ENCODE data around the gene LYPLA2.
"Not testable (repeated sequence)": the region's sequence is repeated elsewhere in the genome, so short reads cannot be mapped to it uniquely, and the experiment has no call there.

Gene LYPLA2

DNA sequence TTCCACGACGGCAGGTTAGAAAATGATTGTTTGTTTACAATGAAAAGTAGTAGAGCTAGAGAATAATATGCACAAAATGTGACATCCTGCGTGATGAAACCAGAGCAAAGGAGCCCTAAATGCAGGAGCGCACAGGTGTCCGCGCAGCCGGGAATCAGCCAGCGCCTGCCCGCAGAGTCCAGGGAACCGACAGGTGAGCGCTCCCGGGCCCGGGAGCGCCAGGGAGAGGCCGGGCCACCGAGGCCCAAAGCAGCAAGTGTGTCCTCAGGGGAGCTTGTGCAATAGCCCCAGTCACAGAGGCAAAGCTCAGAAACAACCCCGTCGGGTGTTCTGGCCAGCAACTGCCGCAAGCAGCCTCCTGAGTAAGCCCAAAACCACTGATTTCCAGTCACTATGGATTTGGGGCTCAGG is 10.4 kb downstream of the LYPLA2 start:
- no peak for DNase-seq

DNA sequence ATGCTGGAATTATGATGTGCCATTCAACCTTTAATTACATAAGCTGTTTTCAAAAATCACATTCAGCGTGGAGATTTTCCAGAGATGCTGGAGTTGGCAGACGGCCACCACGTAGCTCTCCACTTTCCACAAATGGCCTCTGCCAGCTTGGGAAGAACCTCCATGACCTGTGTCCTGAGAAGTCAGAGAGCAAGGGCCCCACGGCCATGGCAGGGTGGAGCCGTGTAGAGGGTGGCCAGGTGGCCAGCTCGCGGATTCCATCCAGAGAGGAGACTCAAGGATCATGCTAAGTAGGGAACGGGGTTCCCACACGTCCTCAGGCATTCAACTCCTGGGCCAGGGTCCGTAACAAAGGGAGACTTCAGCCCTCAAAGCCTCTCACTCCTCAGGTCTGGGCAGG is 10.9 kb downstream of the LYPLA2 start:
- no peak for DNase-seq

DNA sequence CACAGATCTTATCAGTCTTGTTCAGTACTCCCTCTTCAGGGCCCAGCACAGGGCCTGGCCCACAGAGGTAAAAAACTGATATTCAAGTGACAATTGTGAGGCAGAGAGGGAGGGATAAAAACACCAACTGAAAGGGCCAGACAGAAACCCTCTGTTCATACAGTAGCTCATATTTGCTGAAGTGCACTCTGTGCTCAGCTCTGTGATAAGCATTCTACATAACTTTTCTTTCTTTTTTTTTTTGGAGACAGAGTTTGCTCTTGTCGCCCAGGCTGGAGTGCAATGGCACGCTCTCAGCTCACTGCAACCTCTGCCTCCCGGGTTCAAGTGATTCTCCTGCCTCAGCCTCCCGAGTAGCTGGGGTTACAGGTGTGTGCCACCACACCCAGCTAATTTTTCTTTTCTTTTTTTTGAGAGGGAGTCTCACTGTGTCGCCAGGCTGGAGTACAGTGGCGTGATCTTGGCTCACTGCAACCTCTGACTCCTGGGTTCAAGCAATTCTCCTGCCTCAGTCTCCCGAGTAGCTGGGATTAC is 11.9 kb downstream of the LYPLA2 start:
- DNase-seq, result not testable (repeated sequence)

DNA sequence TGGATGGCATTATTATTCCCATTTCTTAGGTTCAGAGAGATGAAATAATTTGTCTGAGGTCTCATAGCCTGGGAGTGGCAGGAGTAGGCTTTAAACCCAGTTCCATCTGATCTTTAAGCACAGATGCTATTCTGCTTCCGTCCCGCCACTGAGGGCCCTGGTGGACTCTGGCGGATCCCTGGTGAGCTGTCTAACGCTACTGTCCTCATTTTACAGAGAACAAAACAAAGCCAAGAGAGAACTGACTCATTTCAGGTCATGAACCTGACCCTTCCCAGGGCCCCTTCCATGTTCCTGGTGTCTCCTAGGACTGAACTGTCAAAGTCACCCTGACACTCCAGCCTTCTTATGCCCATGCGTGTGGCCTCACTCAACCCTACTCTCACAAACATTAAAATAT is 12.7 kb downstream of the LYPLA2 start:
- DNase-seq, result no peak

DNA sequence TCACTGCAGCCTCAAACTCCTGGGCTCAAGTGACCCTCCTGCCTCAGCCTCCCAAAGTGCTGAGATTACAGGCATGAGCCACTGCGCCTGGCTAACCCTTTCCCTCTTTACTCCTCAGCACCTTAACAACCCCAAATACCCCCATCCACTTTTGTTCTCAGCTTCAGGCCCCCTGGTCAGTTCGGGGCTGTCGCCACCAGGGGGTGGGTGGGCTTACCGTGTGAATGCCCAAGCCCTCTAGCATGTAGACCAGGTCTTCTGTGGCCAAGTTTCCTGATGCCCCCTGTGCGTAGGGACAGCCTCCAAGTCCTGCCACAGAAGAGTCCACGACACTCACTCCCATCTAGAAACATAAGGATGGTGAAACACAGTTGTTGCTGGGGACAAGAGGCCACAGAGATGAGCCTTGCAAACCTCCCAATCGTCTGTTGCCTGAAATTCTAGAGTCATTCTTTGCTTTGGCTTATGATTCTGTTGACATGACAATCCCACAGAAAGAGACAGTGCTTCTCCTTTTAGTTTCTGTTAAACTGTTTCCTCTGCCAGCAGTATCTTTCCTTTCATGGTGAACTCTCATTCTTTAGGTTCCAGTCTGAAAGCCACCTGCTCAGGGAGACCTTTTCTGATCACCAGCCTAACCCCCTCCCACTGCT is 13.4 kb downstream of the LYPLA2 start:
- DNase-seq, result no peak

DNA sequence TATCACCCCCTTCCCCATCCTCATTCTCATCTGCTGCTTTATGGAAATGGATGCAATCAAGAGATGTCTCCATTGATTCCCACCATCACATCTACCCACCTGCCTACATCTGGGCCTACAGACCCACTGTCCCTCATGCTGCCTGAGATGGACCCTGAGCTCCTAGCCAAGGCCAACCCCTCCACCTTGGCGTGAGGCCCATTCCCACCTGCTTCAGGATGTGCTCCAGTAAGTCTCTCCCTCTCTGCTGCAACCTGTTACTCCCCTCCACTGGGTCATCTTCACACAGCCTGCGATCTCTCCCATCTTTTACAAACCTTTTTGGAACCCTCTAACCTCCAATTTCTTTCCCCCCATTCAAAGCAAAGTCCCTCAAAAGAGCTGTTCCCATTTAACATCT is 14.1 kb downstream of the LYPLA2 start:
- no peak for DNase-seq

DNA sequence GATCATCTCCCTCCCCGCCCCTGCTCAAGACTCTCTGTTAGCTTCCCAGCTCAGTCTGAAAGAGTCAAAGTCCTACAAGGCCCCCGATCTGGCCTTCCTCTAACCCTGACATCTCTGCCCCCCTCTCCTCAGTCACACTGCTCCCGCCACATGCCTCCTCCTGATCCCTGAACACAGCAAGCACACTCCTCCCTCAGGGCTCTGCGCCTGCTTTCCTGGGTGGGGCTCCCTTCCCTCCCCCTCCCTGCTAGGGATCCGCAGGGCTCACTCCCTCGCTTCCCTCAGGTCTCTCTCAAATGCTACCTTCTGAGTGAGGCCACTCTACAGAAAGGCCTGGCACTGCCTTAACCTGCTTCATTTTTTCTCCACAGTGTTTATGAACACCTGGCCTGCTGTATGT is 15.3 kb downstream of the LYPLA2 start:
- DNase-seq, result no peak

DNA sequence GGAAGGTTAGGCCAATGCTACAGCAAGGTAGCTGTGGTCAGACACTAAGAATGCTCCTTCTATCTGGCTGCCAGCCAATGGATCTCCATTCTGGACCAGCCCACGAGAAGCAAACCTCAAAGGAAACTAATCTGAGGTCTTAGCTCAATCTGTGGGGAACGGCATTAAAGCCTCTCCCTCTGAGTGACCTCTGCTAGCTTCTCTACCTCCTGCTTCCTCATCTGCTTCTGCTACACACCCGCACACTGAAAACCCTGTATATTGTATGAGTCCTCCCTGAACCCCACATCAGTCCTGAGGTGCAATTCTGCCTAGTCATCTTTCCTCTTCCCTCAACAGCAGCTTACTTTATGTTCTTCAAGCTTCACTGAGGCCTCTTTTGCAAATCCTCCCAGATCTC is 16.5 kb downstream of the LYPLA2 start:
- DNase-seq, result no peak

DNA sequence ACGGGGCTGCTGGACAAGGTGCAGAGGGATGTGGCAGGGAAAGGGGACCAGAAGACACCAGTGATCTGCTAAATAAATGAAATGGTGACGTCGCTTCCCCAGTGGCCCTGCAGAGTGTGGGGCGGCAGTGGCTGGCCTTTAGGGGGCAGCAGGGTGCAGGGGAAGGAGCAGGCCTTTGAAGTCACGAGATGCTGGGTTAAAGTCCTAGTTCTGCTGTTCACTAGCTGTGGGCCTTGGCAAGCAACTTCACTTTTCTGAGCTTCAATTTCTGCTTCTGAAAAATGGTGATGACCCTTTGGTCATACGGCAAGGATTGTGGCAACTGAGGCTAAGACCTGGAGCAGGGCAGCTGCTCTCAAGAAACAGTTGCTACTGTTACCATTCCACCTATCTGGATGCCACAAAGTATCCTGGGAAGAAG is 18.8 kb downstream of the LYPLA2 start:
- peak; percentile 63 for DNase-seq

DNA sequence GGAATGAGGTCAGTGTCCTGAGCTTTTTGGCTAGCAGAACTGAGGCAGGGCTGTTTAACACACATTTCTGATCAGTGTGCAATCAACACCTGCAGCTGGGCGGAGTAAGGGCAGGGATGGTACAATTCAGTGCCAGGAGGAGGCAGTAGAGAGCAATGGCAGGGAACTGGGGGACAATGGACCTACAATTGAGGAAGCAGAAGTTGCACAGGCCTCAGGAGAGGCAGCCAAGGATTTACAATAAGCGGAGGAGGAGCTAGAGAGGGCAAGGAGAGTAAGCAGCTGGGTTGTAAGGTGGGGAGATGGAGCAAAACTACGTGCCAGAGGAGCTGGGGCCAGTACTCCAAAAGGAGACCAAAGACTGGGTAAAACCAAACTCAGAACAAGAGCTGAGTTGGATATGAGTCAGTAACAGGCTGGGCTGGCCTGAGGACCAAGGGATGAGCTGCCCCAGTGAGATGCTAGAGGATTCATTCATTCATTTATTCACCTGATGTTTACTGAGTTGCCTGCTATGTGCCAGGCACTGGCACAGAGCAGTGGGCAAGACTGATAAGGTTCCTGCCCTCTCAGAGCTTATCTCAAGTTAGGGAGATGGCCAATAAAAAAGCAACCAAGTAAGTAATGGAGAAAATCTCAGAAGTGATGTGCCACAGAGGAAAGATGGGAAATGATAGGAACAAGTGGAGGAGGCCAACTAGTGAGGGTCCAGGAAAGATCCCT is 20.0 kb downstream of the LYPLA2 start:
- peak; percentile 75 for DNase-seq

DNA sequence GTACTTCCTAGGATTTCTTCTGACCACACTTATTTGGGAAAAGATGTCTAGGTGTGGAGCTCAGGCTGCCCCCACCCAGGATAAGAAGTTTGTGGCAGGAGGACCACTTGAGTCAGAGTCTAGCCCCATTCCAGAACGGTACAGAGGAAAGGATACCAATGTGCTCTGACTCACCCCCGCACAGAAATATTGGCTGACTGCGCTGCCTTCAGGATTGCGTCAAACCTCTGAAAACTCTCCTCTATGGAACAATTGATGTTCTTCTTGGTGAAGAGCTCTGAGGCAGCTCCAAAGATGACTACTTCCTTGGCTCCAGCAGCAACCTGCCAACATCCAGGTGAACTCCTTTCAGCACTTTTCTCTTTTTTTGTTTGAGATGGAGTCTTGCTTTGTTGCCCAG is 23.1 kb downstream of the LYPLA2 start:
- DNase-seq, result no peak

DNA sequence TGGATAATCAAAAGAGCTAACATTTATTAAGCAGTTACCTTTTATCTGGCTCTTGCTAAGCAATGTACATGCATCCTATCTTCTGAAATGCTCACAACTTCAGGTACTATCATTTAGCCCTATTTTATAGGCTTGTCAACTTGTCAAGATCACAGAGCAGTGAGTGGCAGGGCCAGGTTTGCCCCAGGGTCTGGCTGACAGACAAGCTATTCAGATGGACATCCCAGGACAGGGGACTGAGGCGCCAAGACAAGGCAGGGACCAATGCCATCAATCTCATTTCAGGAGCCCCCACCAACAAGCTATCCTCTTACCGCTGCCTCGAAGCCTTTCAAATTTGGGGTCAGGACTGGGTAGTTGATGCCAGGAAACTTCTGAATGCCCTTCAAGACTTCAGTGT is 25.4 kb downstream of the LYPLA2 start:
- no peak for DNase-seq

DNA sequence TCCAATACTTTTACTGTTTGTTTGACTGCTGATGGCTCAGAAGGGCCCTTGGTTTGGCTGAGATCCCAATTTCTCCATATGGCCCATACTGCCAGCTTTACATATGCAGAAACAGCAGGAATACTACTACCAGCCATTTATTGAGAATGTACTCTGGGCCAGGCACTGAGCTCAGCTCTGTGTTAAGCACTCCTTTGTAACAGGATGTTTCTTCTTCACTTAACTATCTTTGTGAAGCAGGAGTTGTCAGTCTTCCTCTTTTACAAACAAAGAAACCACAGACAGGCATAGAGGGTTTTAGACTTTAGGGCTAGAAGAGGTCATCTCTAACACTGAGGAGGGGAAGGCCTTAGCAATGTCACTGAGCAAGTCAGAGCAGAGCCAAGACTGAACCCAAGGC is 26.0 kb downstream of the LYPLA2 start:
- no peak for DNase-seq

DNA sequence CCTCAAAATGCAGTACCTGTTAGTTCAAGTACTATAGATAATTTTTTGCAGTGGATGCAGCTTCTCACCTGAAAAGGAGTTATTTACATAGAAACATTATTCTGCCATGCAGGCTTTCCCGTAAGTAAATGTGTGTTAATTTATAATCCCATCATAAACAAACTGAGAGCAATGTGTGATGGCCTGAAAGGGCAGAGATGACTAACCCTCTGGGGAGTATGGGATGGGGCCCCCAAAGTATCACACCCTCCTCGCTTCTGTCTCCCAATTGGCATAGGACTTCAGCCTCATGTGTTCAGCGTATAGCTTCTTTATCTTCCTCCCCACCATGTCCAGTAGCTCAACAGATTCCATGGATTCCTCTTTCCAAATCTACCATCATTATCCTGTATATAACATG is 26.7 kb downstream of the LYPLA2 start:
- no peak for DNase-seq

DNA sequence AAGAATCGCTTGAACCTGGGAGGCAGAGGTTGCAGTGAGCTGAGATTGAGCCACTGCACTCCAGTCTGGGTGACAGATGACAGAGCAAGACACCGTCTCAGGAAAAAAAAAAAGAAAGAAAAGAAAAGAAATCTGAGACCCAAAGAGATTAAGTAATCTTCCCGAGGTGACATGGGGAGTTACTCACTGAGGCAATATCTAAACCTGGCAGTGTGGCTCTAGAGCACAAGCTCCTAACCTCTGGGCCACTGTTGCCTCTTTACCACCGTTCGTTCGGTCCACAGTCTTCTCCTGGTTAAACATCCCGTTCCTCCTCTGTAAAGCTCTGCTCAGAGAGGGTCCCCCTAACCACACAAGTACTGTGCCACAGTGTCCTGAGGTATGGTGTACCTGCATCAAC is 32.8 kb downstream of the LYPLA2 start:
- DNase-seq, result no peak

DNA sequence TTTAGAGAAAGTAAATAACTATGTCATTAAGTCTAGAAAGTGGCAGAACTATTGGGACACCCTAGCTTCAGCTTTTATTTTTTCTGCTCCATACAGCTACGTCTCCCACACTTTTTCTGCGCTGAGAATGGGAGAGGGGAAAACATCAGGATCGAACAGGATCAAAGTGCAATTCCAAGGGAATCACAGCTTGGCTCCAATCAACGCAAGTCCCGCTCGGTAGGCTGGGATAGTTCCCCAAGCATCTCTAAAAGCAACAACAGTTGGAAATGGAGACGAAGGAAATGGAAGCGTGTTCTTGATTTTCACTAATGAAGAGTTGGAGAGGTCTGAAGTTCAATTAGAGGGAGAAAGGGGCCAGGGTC is 33.7 kb downstream of the LYPLA2 start:
- DNase-seq, result no peak

DNA sequence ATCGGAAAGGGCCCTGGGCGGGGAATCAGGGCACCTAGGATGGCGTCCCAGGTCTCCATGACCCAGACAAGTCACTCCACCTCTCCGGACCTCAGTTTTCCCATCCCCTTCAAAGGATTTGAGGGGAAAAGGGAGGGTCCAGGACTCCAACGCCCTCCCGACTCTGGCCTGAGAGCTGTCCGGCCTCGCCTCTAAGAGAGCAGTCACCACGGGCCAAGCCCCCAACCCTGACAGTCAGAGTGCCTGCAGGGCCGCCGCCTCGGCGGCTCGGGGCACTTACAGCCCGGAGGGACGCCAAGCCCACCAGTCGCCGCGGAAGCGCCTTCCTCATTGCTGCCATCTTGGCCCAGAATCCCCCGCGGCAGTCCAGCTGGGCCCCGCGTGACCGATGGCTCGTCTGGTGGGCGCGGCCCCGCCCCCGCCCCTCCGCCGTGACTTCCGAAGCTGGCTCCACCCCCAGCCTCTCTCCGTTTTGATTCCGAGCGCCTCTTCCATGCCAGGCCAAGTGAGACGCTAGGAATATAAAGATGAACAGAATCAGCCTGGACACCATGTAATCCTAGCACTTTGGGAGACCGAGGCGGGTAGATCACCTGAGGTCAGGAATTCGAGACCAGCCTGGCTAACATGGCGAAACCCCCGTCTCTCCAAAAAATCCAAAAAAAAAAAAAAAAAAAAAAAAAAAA is 34.3 kb downstream of the LYPLA2 start, which contains the start of gene HMGCL:
Gene HMGCL, minus strand, starts transcription at position 354 of the 686 bp plus-strand sequence. Its CDS starts 14 bp downstream, at position 340.
- peak; percentile 17 for DNase-seq

DNA sequence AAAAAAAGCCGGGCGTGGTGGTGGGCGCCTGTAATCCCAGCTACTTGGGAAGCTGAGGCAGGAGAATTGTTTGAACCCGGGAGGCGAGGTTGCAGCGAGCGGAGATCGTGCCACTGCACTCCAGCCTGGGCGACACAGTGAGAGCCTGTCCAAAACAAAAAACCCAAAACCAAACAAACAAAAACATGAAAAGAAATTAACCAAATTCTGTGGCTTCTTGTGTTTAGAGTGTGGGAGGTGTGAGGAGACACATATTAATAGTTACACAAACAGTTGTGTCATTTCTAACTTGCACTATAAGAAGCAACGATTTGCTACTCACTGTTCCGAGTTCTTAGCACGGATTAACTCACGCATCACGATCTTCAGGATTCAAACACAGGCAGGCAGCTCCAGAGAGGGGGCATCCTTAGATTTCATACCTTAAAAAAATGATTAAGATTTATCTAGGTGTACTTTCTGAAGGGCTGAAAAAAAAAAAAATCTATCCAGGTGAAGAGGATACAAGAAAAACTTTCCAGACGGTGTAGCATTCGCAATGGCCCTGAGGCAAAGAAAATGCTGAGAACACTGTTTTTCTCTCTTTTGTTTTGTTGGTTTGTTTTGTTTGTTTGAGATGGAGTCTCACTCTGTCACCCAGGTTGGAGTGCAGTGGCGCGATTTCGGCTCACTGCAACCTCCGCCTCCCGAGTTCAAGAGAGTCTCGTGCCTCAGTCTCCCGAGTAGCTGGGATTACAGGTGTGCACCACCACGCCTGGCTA is 35.0 kb downstream of the LYPLA2 start:
- no peak for DNase-seq

DNA sequence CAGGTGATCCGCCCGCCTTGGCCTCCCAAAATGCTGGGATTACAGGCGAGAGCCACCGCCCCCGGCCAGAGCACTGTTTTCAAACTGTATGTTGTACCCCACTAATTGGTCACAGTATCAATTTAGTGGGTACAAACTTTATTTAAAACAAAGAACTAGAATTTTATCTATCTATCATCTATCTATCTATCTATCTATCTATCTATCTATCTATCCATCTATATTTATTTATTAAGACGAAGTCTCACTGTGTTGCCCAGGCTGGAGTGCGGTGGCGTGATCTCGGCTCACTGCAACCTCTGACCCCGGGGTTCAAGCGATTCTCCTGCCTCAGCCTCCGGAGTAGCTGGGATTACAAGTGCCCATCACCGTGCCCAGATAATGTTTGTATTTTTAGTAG is 35.6 kb downstream of the LYPLA2 start:
- not testable (repeated sequence) for DNase-seq

DNA sequence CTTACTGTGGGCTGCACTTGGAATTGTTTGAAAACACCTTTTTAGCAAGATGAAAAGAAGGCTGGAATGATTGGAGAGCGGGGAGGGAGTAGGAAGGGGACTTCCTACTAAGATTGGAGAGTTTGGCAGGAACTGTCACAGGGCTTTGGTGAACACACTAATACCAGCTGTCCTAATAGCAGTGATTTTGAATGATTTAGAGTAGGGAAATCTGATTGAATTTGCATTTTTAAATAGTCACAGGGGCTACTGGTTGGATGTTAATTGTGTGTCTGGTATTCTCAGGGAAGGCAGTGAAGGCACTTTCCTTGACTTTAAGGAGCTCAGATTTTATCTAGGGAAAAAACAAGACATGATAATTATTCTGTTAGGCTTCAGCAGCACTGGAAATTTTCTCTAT is 36.8 kb downstream of the LYPLA2 start:
- DNase-seq, result no peak

DNA sequence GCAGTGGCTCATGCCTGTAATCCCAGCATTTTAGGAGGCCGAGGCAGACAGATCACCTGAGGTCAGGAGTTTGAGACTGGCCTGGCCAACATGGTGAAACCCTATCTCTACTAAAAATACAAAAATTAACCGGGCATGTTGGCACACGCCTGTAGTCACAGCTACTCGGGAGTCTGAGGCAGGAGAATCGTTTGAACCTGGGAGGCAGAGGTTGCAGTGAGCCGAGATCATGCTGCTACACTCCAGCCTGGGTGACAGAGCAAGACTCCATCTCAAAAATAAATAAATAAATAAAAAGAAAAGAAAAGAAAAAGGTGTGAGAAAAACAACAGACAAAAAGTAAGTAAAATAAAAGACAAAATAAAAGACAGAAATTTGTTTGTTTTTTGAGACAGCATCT is 43.2 kb downstream of the LYPLA2 start:
- DNase-seq, result not testable (repeated sequence)

DNA sequence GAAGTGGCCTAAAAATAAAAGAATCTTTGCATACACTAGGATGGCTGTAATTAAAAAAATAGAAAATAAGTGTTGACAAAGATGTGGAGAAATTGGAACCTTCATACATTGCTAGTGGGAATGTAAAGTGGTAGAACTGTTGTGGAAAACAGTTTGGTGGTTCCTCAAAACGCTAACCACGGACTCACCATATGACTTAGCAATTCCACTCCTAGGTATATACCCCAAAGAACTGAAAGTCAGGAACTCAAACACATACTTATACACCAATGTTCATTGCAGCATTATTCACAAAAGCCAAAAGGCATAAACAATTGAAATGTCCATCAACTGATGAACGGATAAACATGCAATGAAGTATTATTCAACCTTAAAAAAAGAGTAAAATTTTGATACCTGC is 45.1 kb downstream of the LYPLA2 start:
- no peak for DNase-seq

DNA sequence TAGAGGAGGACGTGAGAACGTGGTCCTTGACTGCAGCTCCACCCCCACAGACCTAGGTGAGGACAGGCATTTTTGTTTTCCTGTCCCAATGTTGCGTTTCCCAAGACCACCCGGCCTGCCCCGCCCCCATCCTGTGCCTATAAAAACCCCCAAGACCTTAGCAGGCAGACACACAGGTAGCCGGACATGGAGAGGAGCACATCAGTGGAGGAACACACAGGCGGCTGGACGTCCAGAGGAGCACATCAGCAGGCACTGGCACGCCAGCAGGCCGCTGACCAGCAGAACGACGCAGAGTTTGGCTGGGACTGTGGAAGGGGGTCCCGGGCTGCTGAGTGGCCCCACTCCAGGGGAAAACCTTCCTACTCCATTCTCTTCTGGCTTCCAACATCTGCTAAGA is 47.0 kb downstream of the LYPLA2 start:
- DNase-seq, result no peak

Measured in SIG-M5 (cell line).